GM18519 (cell line): Measurements from ENCODE around the gene STAC.
"Not testable (repeated sequence)": the region's sequence is repeated elsewhere in the genome, so short reads cannot be mapped to it uniquely, and the experiment has no call there.

Source experiments
- ATAC-seq: cut with Tn5 transposase; IDR thresholded peaks from one replicate; pipeline ENCODE4 v1.9.1; 2021; ENCODE audit warnings: mild to moderate bottlenecking, moderate library complexity; ENCODE audit not compliant: unreplicated experiment, low FRiP score

STAC gene

DNA sequence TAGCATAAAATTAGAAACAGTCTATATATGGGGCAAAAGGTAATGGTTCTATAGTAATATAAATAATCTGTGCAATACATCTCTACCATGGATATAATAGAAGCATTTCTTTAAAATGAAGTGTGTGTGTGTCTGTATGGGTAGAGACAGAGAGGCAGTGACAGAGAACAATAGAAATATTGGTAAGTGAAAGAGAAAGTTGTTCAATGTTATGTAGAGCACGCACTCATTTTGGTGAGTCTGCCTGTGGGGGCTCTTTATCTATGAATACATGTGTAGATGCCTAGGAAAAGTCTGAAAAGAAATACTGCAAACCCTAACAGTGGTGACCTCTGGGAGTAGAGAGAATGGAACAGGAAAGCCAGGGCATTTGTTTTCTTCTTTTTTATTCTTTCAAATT lies 182.6 kb downstream of the STAC start:
- ATAC-seq = no peak

DNA sequence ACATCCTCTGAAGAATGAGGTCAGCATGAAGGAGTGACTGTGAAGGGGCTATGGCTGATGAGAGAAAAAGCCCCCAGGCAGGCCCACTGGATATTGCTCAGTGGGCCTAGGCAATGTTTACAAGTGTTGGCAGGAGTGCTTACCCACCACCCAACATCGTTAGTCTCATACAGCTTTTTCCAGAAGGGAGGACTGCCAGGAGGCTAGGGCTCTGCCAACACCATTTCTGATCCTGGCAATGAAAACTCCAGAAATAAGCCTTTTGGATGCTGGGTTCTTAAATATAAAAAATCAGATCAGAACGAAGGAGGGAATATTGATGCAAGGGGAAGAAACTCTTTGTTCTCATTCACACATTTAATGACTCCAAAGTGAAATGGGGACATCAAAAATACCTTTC lies 194.9 kb downstream of the STAC start:
- no peak for ATAC-seq

DNA sequence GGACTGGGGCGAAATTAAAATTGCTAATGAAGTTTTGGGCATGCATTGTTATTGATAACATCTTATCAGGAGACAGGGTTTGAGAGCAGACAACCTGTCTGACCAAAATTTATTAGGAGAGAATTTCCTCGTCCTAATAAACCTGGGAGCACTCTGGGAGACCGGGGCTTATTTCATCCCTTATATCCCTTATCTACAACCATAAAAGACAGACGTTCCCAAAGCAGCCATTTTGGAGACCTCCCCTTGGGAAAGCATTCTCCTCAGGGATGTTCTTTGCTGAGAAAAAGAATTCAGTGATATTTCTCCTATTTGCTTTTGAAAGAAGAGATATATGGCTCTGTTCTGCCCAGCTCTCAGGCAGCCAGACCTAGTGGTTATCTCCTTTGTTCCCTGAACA lies 198.1 kb downstream of the STAC start:
- ATAC-seq = not testable (repeated sequence)

DNA sequence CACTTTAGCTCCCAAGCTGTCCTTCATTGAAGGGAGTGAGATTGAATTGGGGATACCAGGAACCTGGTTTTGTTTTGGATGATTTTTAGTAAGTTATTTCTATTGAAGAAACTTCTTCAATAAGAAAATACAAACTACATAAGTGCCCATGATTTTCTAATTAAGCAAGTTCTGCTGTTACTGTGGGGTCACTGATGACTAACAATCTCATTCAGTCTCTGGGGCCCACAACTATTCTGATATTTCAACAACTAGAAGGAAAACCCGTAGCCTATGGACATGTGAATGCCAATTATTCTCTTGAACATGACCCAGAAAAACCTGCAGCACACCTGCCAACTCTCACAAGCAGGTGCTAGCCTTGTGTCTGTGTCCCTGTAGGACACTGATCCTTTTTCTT lies 199.4 kb downstream of the STAC start:
- ATAC-seq = no peak

DNA sequence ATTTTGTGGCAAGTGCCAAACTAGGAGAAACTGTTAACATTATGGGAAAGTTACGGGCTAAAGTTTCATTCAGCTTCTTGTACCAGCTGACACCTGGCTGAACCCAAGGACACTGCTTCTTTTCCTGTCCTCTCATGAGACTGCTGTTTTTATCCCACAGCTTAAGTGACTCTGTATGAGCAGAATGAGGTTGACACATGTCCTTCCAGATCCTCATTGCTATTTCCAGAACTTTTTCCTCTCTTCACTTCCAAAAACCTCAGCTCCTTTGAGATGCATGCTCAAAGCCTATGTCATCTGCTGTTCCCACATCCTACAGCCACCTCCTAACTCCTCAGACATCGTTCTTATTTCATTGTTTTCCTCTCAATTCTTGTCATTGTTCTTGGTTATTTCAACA lies 200.4 kb downstream of the STAC start:
- no peak for ATAC-seq

DNA sequence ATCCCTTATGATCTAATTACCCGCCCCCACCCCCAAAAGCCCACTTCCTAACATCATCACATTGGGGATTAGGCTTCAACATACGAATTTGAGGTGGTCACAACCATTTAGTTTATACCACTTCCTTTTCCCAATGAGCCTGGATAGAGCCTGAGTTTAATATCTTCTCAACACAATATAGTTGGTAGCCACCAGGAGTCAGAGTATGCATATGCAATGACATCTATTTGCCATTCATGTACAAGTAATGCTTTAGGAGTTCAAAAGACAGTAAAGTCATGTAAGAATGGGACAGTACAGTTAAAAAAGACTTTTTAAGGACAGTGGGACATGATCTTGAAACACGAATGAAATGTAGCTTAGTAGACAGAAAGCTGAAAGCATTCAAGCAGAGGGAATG lies 211.7 kb downstream of the STAC start:
- no peak for ATAC-seq

DNA sequence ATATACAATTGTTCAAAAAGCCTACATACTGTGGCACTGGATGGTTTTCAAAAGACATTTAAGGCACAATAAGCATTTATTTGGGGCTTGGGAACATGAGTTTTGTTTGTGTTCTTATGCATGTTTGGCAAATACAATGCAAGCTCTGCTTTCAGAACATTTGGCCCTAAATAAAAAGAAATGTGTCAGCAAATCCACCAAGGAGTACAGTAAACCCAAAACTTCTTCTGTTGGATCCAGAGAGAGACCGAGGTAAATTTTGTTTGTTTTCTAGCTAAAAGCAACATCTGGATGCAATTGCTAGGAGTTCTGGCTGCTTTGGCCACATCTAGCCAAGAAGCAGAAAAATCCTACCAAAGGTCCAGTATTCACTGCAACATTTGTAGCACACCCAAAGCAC lies 215.2 kb downstream of the STAC start:
- ATAC-seq = no peak

DNA sequence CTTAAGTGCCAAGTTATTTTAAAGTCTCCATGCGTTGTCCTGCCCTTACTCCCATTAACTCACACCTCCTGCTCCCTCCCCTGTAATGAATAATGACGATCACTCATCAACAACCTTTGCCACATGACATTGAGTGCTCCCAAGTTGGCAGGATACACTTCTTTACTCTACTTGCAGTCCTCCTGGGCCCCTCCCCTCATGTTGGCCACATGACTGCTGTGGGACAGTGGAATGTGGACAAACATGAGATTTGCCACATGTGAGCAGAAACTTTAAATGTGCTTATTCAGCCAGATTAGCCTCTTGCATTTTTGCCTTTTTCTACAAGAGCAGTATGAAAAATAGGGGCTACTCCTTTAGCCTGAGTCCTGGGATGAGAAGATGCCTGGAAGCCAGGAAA lies 216.1 kb downstream of the STAC start:
- ATAC-seq = no peak

DNA sequence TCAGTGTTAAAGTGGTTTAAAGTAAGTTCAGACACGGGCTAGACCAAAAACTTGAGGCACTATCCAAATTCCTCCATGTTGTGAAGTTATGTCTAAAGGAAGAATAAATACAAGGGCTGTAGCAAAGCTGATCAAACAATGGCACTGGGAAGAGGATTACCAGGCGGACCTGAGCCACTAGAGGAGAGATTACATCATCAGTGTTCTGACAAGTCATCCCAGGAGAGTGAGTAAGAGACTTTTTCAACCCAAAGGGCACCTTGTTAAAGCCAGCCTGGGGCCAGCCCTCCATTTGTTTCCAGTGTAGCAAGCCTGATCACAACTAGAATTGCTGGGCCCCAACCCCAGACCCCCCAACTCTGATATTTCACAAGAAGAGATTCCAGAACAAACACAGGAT lies 217.1 kb downstream of the STAC start:
- no peak for ATAC-seq
